ENCODE data around the gene FMO4. TPM values are rescaled to one million over a fixed set of nuclear protein-coding genes. Genes with fewer than 3 reads are reported as not detected.
"Not testable (repeated sequence)": the region's sequence is repeated elsewhere in the genome, so short reads cannot be mapped to it uniquely, and the experiment has no call there.

The FMO4 gene
- total RNA-seq, 1 donor from 2014 or later: 2.6 TPM

DNA sequence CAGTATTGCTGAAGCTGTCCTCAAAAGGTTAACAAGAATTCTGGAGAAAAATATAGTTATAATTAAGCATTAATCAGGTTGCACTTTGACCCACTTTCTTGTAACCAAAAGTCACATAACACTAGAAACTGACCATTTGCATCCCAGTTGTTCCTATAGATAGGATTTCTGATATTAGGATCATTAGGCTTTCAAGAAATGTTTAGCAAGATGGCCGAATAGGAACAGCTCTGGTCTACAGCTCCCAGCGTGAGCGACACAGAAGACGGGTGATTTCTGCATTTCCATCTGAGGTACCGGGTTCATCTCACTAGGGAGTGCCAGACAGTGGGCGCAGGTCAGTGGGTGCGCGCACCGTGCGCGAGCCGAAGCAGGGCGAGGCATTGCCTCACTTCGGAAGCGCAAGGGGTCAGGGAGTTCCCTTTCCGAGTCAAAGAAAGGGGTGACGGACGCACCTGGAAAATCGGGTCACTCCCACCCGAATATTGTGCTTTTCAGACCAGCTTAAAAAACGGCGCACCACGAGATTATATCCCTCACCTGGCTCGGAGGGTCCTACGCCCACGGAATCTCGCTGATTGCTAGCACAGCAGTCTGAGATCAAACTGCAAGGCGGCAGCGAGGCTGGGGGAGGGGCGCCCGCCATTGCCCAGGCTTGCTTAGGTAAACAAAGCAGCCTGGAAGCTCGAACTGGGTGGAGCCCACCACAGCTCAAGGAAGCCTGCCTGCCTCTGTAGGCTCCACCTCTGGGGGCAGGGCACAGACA is 59.6 kb downstream of the FMO4 start:
- not testable (repeated sequence) for H3K9me3 ChIP-seq (ENCODE audit: control insufficient read depth in 3 of 3, low read length in 3 of 3); H3K4me3 ChIP-seq (ENCODE audit: low read length in 3 of 3); H3K27ac ChIP-seq (ENCODE audit: low read depth, low read length); H3K27me3 ChIP-seq (ENCODE audit: control insufficient read depth in 3 of 3, insufficient read depth in 3 of 3, low read length in 3 of 3); H3K9ac ChIP-seq (ENCODE audit: low read depth in 1 of 3, low read length in 3 of 3); H3K4me1 ChIP-seq (ENCODE audit: control insufficient read depth in 3 of 3, insufficient read depth in 3 of 3, low read length in 3 of 3); H3K36me3 ChIP-seq (ENCODE audit: control insufficient read depth in 3 of 3, insufficient read depth in 3 of 3, low read length in 3 of 3)

DNA sequence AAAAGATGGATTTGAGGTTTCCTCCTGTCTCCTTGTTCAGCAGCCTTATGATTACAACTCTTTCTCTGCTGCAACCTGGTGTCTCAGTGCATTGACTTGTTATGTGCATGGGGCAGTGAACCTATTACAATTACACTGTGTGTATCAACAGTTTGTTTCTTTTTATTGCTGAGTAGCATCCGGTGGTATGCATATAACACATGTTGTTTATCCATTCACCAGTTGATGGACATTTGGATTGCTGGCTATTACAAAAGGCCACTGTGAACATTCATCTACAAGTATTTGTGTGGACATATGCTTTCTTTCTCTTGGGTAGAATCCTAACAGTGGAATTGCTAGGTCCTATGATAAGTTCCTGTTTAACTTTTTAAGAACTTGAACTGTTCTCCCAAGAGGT is 65.9 kb downstream of the FMO4 start:
- Histone ChIP-seq H3K27me3 (ENCODE audit: control insufficient read depth in 3 of 3, insufficient read depth in 3 of 3, low read length in 3 of 3) (no peaks in the 10 kb centered on the region), H3K36me3 (ENCODE audit: control insufficient read depth in 3 of 3, insufficient read depth in 3 of 3, low read length in 3 of 3) (no peaks in the 10 kb centered on the region), H3K4me1 (ENCODE audit: control insufficient read depth in 3 of 3, insufficient read depth in 3 of 3, low read length in 3 of 3) (no peaks in the 10 kb centered on the region), H3K9me3 (ENCODE audit: control insufficient read depth in 3 of 3, low read length in 3 of 3) (no peaks in the 10 kb centered on the region), H3K9ac (ENCODE audit: low read depth in 1 of 3, low read length in 3 of 3) (no peak overlapping the region), H3K4me3 (ENCODE audit: low read length in 3 of 3) (no peak overlapping the region), H3K27ac (ENCODE audit: low read depth, low read length) (no peak overlapping the region)

DNA sequence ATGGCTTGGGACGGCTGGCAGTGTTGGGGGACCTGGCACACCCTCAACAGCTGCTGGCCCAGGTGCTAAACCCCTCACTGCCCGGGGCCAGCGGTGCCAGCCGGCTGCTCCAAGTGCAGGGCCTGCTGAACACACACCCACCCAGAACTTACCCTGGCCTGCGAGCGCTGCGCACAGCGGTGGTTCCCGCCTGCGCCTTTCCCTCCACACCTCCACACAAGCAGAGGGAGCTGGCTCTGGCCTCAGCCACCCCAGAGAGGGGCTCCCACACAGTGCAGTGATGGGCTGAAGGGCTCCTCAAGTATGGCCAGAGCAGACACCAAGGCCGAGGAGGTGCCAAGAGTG is 67.9 kb downstream of the FMO4 start:
- H3K27me3 ChIP-seq (ENCODE audit: control insufficient read depth in 3 of 3, insufficient read depth in 3 of 3, low read length in 3 of 3): no peaks in the 10 kb centered on the region
- no peaks in the 10 kb centered on the region for H3K4me1 ChIP-seq (ENCODE audit: control insufficient read depth in 3 of 3, insufficient read depth in 3 of 3, low read length in 3 of 3)
- H3K9me3 ChIP-seq (ENCODE audit: control insufficient read depth in 3 of 3, low read length in 3 of 3): no peaks in the 10 kb centered on the region
- no peaks in the 10 kb centered on the region for H3K36me3 ChIP-seq (ENCODE audit: control insufficient read depth in 3 of 3, insufficient read depth in 3 of 3, low read length in 3 of 3)
- H3K27ac ChIP-seq (ENCODE audit: low read depth, low read length): no peak overlapping the region
- H3K4me3 ChIP-seq (ENCODE audit: low read length in 3 of 3): no peak overlapping the region
- no peak overlapping the region for H3K9ac ChIP-seq (ENCODE audit: low read depth in 1 of 3, low read length in 3 of 3)

- Histone ChIP-seq H3K36me3 (ENCODE audit: control insufficient read depth in 3 of 3, insufficient read depth in 3 of 3, low read length in 3 of 3) (no peaks in the 10 kb centered on the region), H3K27me3 (ENCODE audit: control insufficient read depth in 3 of 3, insufficient read depth in 3 of 3, low read length in 3 of 3) (no peaks in the 10 kb centered on the region), H3K9ac (ENCODE audit: low read depth in 1 of 3, low read length in 3 of 3) (no peak overlapping the region), H3K4me1 (ENCODE audit: control insufficient read depth in 3 of 3, insufficient read depth in 3 of 3, low read length in 3 of 3) (no peaks in the 10 kb centered on the region), H3K4me3 (ENCODE audit: low read length in 3 of 3) (no peak overlapping the region), H3K27ac (ENCODE audit: low read depth, low read length) (no peak overlapping the region), H3K9me3 (ENCODE audit: control insufficient read depth in 3 of 3, low read length in 3 of 3) (no peaks in the 10 kb centered on the region)
These were observed 70.5 kb downstream of the FMO4 start for GRCh38 chr1:171384496-171384895.

GRCh38 chr1:171389171-171389570 is 75.2 kb downstream of the FMO4 start:
- Histone ChIP-seq H3K27ac (ENCODE audit: low read depth, low read length) (no peak overlapping the region), H3K9me3 (ENCODE audit: control insufficient read depth in 3 of 3, low read length in 3 of 3) (no peaks in the 10 kb centered on the region), H3K36me3 (ENCODE audit: control insufficient read depth in 3 of 3, insufficient read depth in 3 of 3, low read length in 3 of 3) (no peaks in the 10 kb centered on the region), H3K4me3 (ENCODE audit: low read length in 3 of 3) (no peak overlapping the region), H3K4me1 (ENCODE audit: control insufficient read depth in 3 of 3, insufficient read depth in 3 of 3, low read length in 3 of 3) (no peaks in the 10 kb centered on the region), H3K27me3 (ENCODE audit: control insufficient read depth in 3 of 3, insufficient read depth in 3 of 3, low read length in 3 of 3) (no peaks in the 10 kb centered on the region), H3K9ac (ENCODE audit: low read depth in 1 of 3, low read length in 3 of 3) (no peak overlapping the region)

- not testable (repeated sequence) for H3K4me1 ChIP-seq (ENCODE audit: control insufficient read depth in 3 of 3, insufficient read depth in 3 of 3, low read length in 3 of 3); H3K9me3 ChIP-seq (ENCODE audit: control insufficient read depth in 3 of 3, low read length in 3 of 3); H3K4me3 ChIP-seq (ENCODE audit: low read length in 3 of 3)
These were observed 76.8 kb downstream of the FMO4 start for GRCh38 chr1:171390740-171391139.

More at GRCh38 chr1:171390740-171391139, 76.8 kb downstream of the FMO4 start:
- not testable (repeated sequence) for H3K27me3 ChIP-seq (ENCODE audit: control insufficient read depth in 3 of 3, insufficient read depth in 3 of 3, low read length in 3 of 3); H3K9ac ChIP-seq (ENCODE audit: low read depth in 1 of 3, low read length in 3 of 3); H3K36me3 ChIP-seq (ENCODE audit: control insufficient read depth in 3 of 3, insufficient read depth in 3 of 3, low read length in 3 of 3); H3K27ac ChIP-seq (ENCODE audit: low read depth, low read length)

Small RNA genes lying within 50 kb of the gene (small RNA-seq; reads per million reads assigned to genes)
- not detected for gene SRP14P4

Other genes with a start within 250 kb of the FMO4 start
- gene FMO3, start 223.3 kb upstream of the FMO4 start, total RNA-seq: not detected
- gene FMO2, start 128.9 kb upstream of the FMO4 start, total RNA-seq: 0.52 TPM
- gene FMO1, start 65.7 kb upstream of the FMO4 start, total RNA-seq: 5.7 TPM
- gene PRRC2C, start 171.3 kb downstream of the FMO4 start, total RNA-seq: 32.4 TPM